ENCODE data around the gene FAM13A.
A peak's percentile ranks its signal among the peaks of the same experiment; 100 is the strongest.
"Not testable (repeated sequence)": the region's sequence is repeated elsewhere in the genome, so short reads cannot be mapped to it uniquely, and the experiment has no call there.

The FAM13A gene

DNA sequence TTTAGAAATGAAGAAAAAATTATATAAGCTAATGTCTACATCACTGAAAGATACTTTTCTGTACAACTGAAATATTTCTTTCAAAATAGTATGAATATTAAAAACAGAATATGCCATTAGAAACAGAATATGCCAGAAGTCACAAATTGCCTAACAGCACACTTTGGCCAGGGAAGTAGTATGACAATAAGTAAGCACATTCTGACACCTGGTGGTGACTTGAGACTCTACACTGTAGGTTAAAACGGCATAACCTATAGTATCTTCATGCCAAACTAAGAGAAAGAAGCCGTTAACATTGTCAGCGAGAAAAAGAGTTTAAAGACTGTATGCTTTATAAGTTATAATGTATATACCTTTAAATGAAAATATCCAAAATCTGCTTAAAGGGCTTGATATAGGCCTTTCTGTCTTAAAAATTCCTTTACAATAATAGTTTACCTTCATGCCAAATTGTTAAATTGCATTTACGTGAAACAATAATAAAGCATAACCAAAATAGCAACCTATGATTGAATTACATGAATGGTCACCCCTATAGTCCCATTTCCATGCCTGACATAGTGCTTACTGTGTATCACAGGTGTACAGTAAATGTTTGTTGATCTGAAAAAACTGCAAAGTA is 32.8 kb downstream of the FAM13A start:
- Mint-ChIP-seq H3K27ac (no peak overlapping the region), H3K4me1 (ENCODE audit: low read depth in 2 of 2) (no peaks in the 10 kb centered on the region), H3K27me3 (peaks cover 0 to 11% of the 10 kb centered on the region in 2 donors), H3K36me3 (ENCODE audit: insufficient read depth) (no peaks in the 10 kb centered on the region), H3K4me3 (no peak overlapping the region), H3K9me3 (no peaks in the 10 kb centered on the region)
- peak; percentile 99 for ATAC-seq (replicated peaks)
- DNase-seq: peak; percentile 58 to 62 (median 61)

- Mint-ChIP-seq H3K27ac (no peak overlapping the region), H3K4me3 (no peak overlapping the region), H3K4me1 (ENCODE audit: low read depth in 2 of 2) (no peaks in the 10 kb centered on the region), H3K9me3 (no peaks in the 10 kb centered on the region), H3K36me3 (ENCODE audit: insufficient read depth) (no peaks in the 10 kb centered on the region), H3K27me3 (peaks cover 0 to 11% of the 10 kb centered on the region in 2 donors)
- ATAC-seq (replicated peaks): no peak
- DNase-seq: no peak
Observed at GRCh38 chr4:89023140-89023539, 33.8 kb downstream of the FAM13A start.

GRCh38 chr4:89022426-89023128 is 34.4 kb downstream of the FAM13A start:
- peaks cover 0 to 8% of the 10 kb centered on the region in 2 donors for H3K27me3 Mint-ChIP-seq
- H3K9me3 Mint-ChIP-seq: no peaks in the 10 kb centered on the region
- H3K36me3 Mint-ChIP-seq (ENCODE audit: insufficient read depth): no peaks in the 10 kb centered on the region
- H3K27ac Mint-ChIP-seq: no peak overlapping the region
- no peaks in the 10 kb centered on the region for H3K4me1 Mint-ChIP-seq (ENCODE audit: low read depth in 2 of 2)
- ATAC-seq (replicated peaks) (no peak), DNase-seq (no peak)
- H3K4me3 Mint-ChIP-seq: no peak overlapping the region

DNA sequence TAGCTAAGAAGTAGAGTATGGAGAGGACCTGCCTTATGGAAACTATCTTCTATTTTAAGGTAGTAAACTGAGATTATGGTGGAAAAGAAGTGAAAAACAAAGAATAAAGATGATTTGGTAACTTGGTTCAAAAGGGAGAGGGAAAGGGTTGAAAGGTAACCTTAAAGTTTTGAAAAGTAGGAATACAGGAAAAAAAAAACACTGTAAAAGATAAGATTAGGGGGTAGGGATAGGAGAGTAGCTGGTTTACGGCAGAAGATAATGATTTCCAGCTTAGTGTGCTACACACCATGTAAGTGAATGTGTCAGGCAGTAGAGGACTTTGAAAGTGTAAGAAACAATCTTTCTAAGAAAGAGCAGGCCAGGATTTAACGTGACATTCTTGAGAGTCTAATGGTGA is 35.3 kb downstream of the FAM13A start:
- ATAC-seq (replicated peaks) (no peak), DNase-seq (no peak)
- Mint-ChIP-seq H3K4me1 (ENCODE audit: low read depth in 2 of 2) (no peaks in the 10 kb centered on the region), H3K36me3 (ENCODE audit: insufficient read depth) (no peaks in the 10 kb centered on the region), H3K4me3 (no peak overlapping the region), H3K27ac (no peak overlapping the region), H3K27me3 (peaks cover 0 to 4% of the 10 kb centered on the region in 2 donors), H3K9me3 (no peaks in the 10 kb centered on the region)

DNA sequence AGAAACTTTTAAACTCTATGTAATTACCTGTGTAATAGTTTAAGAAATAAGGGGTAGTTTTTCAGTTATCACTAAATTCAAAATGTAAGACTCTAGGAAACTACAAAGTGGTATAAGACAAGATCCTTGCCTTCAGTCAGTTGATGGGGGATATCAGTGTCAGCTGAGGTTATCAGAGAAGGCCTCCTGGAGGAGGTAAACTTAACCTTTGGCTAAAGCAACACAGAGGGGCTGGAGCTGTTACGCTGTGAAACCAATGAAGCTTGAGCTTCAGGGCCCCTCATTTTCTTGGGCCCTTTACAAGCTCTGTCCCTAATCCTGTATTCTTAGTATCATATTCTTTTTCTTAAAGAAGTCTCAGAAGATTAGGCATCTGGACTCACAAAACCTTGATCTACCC is 35.9 kb downstream of the FAM13A start:
- no peaks in the 10 kb centered on the region for H3K27me3 Mint-ChIP-seq
- H3K4me3 Mint-ChIP-seq: no peak overlapping the region
- no peaks in the 10 kb centered on the region for H3K9me3 Mint-ChIP-seq
- H3K4me1 Mint-ChIP-seq (ENCODE audit: low read depth in 2 of 2): no peaks in the 10 kb centered on the region
- H3K36me3 Mint-ChIP-seq (ENCODE audit: insufficient read depth): no peaks in the 10 kb centered on the region
- DNase-seq: no peak
- H3K27ac Mint-ChIP-seq: no peak overlapping the region
- ATAC-seq (replicated peaks): no peak

GRCh38 chr4:89014897-89015296 is 42.1 kb downstream of the FAM13A start:
- not testable (repeated sequence) for H3K9me3 Mint-ChIP-seq; ATAC-seq (replicated peaks); DNase-seq; H3K4me3 Mint-ChIP-seq; H3K27ac Mint-ChIP-seq; H3K36me3 Mint-ChIP-seq (ENCODE audit: insufficient read depth); H3K4me1 Mint-ChIP-seq (ENCODE audit: low read depth in 2 of 2)
- H3K27me3 Mint-ChIP-seq: peaks cover 0 to 23% of the 10 kb centered on the region in 2 donors

DNA sequence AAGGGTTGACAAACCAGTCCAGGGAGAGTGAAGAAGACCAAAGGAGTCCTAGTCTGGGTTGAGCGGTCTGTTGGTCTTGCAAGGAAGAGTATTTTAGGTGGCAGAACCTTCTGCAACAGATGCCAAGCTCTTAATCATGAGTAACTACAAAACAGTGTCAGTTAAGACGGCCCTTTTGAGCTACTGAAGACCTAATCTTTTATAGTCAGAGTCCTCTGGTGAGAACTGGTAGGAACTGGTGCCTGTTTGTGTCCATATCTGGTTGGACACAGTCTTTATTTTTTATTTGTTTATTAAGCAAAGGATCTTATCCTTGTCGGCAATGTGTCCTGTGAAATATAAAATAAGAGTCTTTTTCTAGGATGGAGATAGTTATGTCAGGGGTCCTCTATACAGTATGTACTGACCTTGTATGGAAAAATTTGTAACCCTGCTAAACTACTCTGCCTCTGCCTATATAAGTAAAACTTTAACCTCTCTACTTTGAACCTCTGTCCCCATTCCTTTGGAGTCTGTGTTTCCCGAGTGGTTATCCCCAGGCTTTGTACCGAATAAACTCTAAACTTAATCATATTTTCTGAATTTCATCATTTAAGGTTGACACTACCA is 47.1 kb downstream of the FAM13A start:
- Mint-ChIP-seq H3K27ac (no peak overlapping the region), H3K27me3 (peaks cover 12 to 43% of the 10 kb centered on the region in 2 donors), H3K4me3 (no peak overlapping the region), H3K36me3 (ENCODE audit: insufficient read depth) (no peaks in the 10 kb centered on the region), H3K9me3 (no peaks in the 10 kb centered on the region), H3K4me1 (ENCODE audit: low read depth in 2 of 2) (no peaks in the 10 kb centered on the region)
- DNase-seq: no peak
- no peak for ATAC-seq (replicated peaks)

- H3K27ac Mint-ChIP-seq: no peak overlapping the region
- no peaks in the 10 kb centered on the region for H3K4me1 Mint-ChIP-seq (ENCODE audit: low read depth in 2 of 2)
- H3K9me3 Mint-ChIP-seq: no peaks in the 10 kb centered on the region
- no peak for ATAC-seq (replicated peaks)
- H3K27me3 Mint-ChIP-seq: peaks cover 12 to 43% of the 10 kb centered on the region in 2 donors
- DNase-seq: no peak
- H3K4me3 Mint-ChIP-seq: no peak overlapping the region
- H3K36me3 Mint-ChIP-seq (ENCODE audit: insufficient read depth): no peaks in the 10 kb centered on the region
Observed at GRCh38 chr4:89009115-89009514, 47.9 kb downstream of the FAM13A start.

GRCh38 chr4:89008166-89008565 is 48.8 kb downstream of the FAM13A start:
- H3K36me3 Mint-ChIP-seq (ENCODE audit: insufficient read depth): no peaks in the 10 kb centered on the region
- no peak for DNase-seq
- ATAC-seq (replicated peaks): no peak
- peaks cover 12 to 43% of the 10 kb centered on the region in 2 donors for H3K27me3 Mint-ChIP-seq
- no peak overlapping the region for H3K4me3 Mint-ChIP-seq
- no peaks in the 10 kb centered on the region for H3K4me1 Mint-ChIP-seq (ENCODE audit: low read depth in 2 of 2)
- H3K9me3 Mint-ChIP-seq: no peaks in the 10 kb centered on the region
- no peak overlapping the region for H3K27ac Mint-ChIP-seq

DNA sequence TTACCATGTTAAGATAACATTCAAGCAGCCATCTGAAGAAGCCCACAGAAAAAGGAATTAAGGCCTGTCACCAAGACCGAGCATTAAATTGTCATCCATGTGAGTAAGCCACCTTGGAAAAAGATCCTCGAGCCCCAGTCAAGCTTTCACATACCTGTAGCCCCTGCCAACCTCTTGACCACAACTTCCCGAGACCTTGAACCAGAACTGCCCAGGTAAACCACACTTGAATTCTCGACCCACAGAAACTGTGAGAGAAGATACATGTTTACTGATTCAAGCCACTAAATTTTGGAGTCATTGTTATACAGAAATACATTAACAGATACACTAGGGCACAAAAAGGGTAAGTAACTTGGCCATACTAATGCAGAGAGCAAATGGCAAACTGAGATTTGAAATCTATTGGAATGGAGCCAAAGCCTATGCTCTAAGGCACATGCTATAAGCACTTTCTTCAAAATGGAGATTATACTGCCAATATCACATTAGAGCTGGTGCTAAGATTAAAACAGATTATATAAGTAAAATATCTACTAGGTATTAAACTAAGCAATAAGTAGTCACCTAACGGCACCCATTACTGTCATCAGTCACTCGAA is 49.5 kb downstream of the FAM13A start:
- Mint-ChIP-seq H3K4me1 (ENCODE audit: low read depth in 2 of 2) (no peaks in the 10 kb centered on the region), H3K9me3 (no peaks in the 10 kb centered on the region), H3K27ac (no peak overlapping the region), H3K36me3 (ENCODE audit: insufficient read depth) (no peaks in the 10 kb centered on the region), H3K27me3 (peaks cover 12 to 39% of the 10 kb centered on the region in 2 donors), H3K4me3 (no peak overlapping the region)
- ATAC-seq (replicated peaks) (no peak), DNase-seq (no peak)

DNA sequence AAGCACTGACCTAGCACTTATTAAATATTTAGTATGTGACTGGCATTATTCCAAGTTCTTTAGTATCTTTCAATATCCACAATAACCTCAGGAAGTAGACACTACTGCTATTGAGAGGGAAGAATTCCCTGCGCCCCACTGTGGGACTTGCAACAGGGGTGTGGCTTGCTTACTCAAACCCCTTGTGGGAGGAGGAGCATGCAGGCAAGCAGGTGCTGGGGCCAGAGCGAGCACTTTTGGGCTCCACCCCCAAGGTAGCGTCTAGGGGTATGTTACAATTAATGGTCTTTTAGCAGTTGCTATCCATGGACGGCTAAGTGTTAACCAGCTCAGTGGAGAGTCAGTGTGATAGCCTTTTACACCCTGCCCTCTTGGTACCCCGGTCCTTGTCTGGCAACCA is 50.7 kb downstream of the FAM13A start:
- Mint-ChIP-seq H3K27ac (no peak overlapping the region), H3K4me1 (ENCODE audit: low read depth in 2 of 2) (no peaks in the 10 kb centered on the region), H3K36me3 (ENCODE audit: insufficient read depth) (no peaks in the 10 kb centered on the region), H3K27me3 (peaks cover 12 to 31% of the 10 kb centered on the region in 2 donors), H3K9me3 (no peaks in the 10 kb centered on the region), H3K4me3 (no peak overlapping the region)
- ATAC-seq (replicated peaks) (no peak), DNase-seq (no peak)

- not testable (repeated sequence) for H3K4me1 Mint-ChIP-seq (ENCODE audit: low read depth in 2 of 2); H3K36me3 Mint-ChIP-seq (ENCODE audit: insufficient read depth); H3K9me3 Mint-ChIP-seq; H3K27ac Mint-ChIP-seq; ATAC-seq (replicated peaks); H3K4me3 Mint-ChIP-seq; DNase-seq
- H3K27me3 Mint-ChIP-seq: peaks cover 12 to 28% of the 10 kb centered on the region in 2 donors
Observed at GRCh38 chr4:89005066-89005465, 51.9 kb downstream of the FAM13A start.

DNA sequence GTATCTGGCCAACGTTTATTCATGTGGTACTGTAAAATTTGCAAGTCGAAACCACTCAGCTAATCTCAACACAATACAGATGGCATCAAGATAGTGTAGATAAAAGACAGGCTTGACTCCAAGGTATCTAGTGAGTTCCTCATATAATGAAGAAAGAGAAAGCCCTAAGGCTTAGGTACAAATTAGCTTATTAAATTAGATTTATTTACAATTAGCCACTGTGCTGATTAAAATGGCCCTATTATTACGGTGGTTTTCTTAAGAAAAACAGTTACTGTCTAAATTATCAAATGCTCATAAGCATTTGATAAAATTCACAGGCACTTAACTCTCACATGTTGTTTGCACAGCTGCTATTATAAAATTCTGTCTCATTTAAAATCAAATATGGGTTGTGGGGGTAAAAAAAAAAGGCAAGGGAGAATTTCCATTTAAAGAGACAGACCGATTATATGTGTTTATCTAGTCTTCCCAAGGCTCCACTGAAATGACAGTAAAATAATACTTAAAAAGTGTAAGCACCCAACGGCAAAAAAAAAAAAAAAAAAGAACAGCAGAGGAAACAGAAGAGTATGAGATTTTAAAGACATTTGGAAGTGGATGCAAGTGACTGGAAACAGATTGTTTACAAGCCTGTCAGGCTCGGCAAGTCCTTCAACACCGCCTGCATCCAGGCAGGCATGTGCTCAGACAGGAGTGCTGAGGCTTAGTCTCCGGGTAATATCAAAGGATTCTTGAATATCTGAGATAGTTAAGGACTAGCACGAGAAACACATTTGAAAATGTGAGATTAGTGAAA is 55.1 kb downstream of the FAM13A start:
- ATAC-seq (replicated peaks): no peak
- peaks cover 6 to 10% of the 10 kb centered on the region in 2 donors for H3K27me3 Mint-ChIP-seq
- no peak overlapping the region for H3K4me3 Mint-ChIP-seq
- H3K9me3 Mint-ChIP-seq: no peaks in the 10 kb centered on the region
- DNase-seq: no peak
- no peak overlapping the region for H3K27ac Mint-ChIP-seq
- no peaks in the 10 kb centered on the region for H3K36me3 Mint-ChIP-seq (ENCODE audit: insufficient read depth)
- H3K4me1 Mint-ChIP-seq (ENCODE audit: low read depth in 2 of 2): no peaks in the 10 kb centered on the region
